ENCODE measurements around the gene HOOK2. TPM values are rescaled to one million over a fixed set of nuclear protein-coding genes. Genes with fewer than 3 reads are reported as not detected.
A peak's percentile ranks its signal among the peaks of the same experiment; 100 is the strongest.

HOOK2 gene
- total and polyA plus RNA-seq, 2 of the 8 experiments (the other 6 are each of a cell fraction or from before 2014, with no cell fraction given) = 23.8 to 63.2 TPM

GRCh38 chr19:12736995-12737834, 38.1 kb downstream of the HOOK2 start, which contains the start of gene GET3 (continued):
- no peak for TF ChIP-seq CHD7 (IDR thresholded peaks at IDR 0.05; ENCODE audit: insufficient replicate concordance, low read length)
- TF ChIP-seq MAFK (IDR thresholded peaks at IDR 0.05; ENCODE audit: low read depth, low read length) = no peak
- TF ChIP-seq ATF2 (IDR thresholded peaks at IDR 0.05; ENCODE audit: low read length) = no peak
- no peak for TF ChIP-seq CBX8 (IDR thresholded peaks at IDR 0.05; ENCODE audit: borderline replicate concordance, low read depth, low read length)
- peak; percentile 49 to 60; a peak in 2 of 4 replicates for TF ChIP-seq SIN3A (conservative IDR thresholded peaks at IDR 0.05 in 1 of 2, IDR thresholded peaks at IDR 0.05 in 1 of 2; ENCODE audit: low read depth in 1 of 2, low read length in 2 of 2)
- peak; percentile 49 for TF ChIP-seq KDM4A (IDR thresholded peaks at IDR 0.05; ENCODE audit: low read depth, low read length, severe bottlenecking)
- peak; percentile 80 to 83 for TF ChIP-seq POLR2A (IDR thresholded peaks at IDR 0.05; ENCODE audit: control extremely low read depth in 1 of 2, low read depth in 2 of 2, low read length in 2 of 2)
